GM19397 (cell line): Measurements from ENCODE around the gene KRT16.
"Not testable (repeated sequence)": the region's sequence is repeated elsewhere in the genome, so short reads cannot be mapped to it uniquely, and the experiment has no call there.

Experiments
- ATAC-seq: cut with Tn5 transposase; IDR thresholded peaks from one replicate; pipeline ENCODE4 v1.9.1; 2021; ENCODE audit warnings: mild to moderate bottlenecking, moderate library complexity; ENCODE audit not compliant: unreplicated experiment

KRT16 gene

DNA sequence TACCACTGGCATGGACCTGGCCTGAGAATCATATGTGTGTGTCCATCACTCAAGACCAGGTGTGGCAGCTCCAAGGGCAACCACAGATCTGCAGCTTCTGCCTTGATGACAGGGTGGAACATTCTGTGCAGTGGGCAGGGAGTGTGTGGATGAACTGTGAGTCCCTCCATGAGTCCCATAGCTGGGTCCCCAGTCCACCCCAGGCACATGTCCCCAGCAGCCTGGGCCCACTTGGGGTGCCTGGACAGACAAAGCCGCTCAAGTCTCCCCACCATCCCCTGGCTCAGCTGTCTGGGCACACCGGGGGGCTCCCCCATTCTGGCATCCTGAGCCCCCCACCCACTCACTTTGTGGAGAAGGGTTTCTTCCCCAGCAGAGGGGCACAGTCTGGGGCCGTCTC, 4.6 kb upstream of the KRT16 start:
- no peak for ATAC-seq

DNA sequence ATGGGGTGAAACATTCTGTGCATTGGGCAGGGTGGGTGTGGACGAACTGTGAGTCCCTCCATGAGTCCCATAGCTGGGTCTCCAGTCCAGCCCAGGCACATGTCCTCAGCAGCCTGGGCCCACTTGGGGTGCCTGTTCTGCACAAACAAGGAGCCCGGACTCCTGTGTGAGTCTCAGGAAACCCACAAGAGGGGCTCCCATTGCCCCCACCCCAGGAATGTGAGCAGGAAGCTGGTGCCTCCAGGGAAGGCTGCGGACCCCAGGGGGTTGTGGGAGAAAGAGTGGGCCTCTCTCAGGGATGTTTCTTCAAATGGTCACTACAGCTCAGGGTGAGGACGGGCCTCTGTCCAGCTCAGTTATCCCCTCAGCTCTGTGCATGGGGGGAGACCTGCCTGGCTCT, 3.9 kb upstream of the KRT16 start:
- not testable (repeated sequence) for ATAC-seq

DNA sequence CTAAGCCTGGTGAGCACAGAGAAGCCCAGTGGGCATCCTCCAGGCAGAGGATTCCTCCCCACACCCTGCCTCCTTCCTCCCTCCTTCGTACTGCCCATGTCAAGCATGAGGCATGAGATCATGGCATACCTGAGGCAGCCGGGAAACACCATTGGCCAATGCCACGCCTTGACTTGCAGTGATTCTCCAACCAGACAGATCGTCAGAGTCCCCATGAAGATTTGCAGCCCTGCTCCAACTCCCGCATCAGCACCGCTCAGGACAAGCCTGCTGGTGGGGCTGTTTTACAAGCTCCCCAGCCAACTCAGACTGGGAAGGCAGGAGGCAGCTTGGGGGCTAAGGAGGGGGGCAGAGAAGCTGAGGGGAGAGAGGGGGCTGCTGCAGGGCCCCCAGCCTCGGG, 2.9 kb upstream of the KRT16 start:
- no peak for ATAC-seq

- not testable (repeated sequence) for ATAC-seq
Observed at GRCh38 chr17:41614767-41615166, 2.2 kb upstream of the KRT16 start.

DNA sequence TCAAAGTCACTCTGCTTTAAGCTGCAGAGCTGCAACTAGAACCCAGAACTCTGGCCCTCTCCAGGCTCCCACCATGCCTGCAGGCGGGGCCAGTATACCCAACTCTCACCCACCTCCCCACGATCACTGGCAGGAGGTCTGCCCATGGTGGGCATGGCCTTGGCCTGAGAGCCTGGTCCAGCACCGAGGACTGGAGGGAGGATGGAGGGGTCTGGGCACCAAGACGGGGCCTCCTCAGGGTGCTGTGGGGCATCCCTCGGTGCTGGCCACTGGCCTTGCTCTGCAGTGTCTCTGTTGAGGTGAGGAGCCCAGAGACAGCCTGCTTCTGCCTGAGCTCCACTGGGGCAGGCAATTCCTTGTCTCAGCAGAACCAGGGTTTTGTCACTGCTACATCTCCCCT, 1.5 kb upstream of the KRT16 start:
- ATAC-seq = no peak

DNA sequence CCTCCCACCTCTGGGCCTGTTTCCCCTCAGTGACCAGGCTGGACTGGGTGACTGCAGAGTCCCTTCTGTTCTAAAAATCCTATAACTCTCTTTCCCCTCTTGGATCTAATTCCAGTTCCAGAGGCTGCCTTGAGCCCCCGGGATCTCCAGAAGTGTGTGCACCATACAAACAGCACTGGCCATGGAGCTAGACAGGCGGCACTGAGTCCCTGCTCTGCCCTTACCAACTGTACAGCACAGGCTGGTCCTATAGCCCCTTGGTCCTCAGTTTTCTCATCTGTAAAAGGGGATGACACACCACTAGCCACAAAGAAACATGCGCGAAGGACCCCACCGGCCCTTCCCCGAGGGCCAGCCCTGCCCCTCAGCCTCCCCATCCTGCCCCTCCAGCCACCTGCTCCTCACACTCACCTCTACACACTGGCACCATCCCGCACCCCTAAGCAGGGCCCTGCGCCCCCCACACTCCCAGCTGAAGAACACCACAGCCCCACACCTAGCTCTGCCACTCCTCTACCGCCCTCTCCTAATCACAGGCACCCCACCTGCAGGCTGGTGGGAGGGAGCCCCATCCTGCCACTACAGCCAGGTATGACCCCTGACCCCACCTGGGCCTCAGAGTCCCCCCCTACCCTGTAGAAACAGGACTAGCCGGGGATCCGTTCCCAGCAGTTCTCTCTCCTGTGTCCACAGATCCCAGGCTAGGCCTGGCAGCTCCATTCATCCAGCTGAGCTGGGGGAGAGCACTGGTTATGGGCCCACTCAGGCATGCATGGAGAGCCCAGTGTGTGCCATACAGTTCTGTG, 913 bp upstream of the KRT16 start:
- ATAC-seq = no peak

DNA sequence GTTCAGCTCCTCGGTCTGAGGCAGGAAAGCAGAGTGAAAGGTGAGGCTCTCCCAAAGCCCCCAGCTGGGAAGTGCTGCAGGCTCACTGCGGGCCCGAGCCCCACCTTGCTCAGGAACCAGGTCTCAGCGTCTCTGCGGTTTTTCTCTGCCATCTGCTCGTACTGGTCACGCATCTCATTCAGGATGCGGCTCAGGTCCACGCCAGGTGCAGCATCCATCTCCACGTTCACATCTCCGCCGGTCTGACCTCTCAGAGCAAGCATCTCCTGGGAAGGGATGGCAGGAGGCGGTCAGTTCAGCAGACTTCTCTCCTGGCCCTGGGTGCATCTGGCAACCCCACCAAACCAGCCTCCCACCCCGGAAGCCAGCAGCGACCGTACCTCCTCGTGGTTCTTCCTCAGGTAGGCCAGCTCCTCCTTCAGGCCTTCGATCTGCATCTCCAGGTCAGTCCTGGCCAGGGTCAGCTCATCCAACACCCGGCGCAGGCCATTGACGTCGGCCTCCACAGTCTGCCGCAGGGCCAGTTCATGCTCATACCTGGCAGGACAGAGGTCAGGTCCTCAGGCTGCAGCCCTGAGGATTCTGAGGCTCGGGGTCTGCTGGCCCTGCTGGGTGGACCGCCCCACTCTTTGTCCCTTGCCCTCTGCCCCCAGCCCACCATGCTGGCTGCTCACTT, 1.5 kb downstream of the KRT16 start:
- no peak for ATAC-seq

- not testable (repeated sequence) for ATAC-seq
Observed at GRCh38 chr17:41610061-41610517, 2.5 kb downstream of the KRT16 start.

DNA sequence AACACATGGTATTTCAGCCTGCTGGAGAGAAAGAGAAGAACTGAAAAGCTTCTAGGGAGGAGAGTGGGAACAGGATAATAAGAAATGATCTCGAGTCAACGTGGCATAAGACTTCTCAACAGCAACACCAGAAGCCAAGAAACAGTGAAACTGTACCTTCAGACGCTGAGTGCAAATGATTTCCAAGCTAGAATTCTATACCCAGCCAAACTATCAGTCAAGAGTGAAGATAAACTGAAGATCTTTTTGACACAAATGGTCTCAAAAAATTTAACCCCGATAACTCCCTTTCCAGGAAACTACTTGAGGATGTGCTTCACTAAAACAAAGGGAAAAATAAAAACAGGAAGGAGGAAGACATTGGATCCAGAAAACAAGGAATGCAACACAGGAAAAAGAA, 5.6 kb downstream of the KRT16 start:
- not testable (repeated sequence) for ATAC-seq

GRCh38 chr17:41602524-41602923, 10.0 kb downstream of the KRT16 start:
- no peak for ATAC-seq

- ATAC-seq = no peak
Observed at GRCh38 chr17:41600318-41600717, 12.2 kb downstream of the KRT16 start.

DNA sequence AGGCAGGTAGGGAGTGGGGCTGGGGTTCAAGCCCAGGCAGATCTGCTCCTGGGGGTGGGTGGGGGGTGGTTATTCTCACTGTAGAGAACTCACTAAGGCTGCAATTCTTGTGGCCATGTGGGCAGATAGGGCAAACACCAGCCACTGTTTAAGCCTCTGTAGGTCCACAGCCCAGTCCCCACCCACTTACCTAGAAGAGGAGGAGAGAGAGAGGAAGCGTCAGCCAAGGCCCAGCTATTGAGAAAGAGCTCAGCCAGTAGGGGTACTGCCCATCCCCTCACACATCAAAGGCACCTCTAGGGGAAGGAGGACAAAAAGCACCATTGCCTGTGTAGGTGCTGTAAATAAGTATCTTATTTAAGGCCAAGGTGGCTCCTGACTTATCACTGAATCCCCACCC, 12.9 kb downstream of the KRT16 start:
- no peak for ATAC-seq

DNA sequence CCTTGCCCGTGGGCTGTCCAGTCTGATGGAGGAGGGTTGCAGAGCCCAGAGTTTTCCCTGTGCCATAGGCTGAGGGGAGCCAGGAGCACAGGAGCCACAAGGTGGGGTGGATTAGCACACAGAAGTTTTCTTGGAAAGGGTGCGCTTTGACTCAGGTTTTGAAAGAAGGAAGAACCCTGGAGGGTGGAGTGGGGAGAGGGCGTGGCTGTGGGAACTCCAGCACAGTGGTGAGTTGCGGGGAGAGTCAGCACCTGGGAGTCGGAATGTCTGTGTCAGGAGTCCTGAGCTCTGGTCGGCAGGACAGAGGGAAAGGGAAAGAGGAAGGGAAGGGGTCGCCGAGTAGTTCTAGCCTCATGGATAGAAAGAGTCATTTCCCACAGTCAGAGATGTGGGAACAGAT, 17.0 kb downstream of the KRT16 start:
- ATAC-seq = no peak

DNA sequence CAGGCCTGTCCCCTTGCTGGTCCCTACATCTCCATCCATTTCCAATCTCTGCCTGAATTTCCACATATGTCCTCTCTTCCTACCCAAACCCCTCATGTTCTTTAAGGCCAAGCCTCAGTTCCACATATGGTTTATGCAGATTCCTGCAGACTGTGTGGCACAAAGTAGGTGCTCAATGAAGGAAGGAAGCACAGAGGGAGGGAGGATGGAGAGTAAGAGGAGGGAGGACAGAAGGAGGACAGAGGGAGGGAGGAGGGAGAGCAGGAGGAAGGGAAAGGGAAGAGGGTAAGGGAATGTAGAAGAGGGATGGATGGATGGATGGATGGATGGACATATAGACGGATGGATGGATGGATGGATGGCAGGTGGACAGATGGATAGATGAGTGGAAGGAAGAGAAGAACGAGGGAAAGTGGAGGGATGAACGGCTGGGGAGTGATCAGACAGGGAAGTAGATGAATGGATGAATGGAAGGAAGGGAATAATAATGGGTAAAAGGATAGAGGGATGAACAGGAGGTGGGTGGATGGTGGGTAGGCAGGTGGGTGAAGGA, 18.1 kb downstream of the KRT16 start:
- ATAC-seq = no peak

DNA sequence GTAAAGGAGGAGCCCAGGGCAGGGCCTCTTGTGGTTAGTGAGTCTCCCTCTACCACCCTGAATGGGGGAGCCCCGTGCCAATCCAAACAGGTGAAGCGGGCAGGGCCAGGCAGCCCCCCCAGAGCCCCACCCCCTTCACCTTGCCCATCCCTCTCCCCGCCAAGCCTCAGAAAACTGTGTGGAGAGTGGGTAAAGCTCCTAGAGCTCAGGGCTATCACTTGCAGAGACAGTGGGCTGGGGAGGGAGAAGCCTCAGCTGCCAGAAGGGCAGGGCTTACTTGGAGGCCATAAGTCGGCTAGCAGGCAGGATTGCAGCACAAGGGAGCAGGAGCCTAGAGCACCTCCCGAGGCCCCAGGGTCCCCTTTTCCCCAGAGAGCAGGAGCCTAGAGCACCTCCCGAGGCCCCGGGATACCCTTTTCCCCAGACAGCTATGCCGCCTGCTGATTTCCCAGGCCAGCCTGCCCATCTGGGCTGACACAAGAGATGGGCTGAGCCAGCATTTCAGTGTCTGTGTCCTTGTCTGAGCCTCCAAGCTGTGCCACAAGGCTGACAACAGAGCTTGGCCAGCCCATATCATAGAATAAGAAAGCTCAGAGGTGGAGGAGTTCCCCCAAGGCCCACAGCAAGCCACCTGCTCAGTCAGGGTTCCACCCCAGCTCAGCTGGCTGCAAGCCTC, 19.1 kb downstream of the KRT16 start:
- no peak for ATAC-seq

DNA sequence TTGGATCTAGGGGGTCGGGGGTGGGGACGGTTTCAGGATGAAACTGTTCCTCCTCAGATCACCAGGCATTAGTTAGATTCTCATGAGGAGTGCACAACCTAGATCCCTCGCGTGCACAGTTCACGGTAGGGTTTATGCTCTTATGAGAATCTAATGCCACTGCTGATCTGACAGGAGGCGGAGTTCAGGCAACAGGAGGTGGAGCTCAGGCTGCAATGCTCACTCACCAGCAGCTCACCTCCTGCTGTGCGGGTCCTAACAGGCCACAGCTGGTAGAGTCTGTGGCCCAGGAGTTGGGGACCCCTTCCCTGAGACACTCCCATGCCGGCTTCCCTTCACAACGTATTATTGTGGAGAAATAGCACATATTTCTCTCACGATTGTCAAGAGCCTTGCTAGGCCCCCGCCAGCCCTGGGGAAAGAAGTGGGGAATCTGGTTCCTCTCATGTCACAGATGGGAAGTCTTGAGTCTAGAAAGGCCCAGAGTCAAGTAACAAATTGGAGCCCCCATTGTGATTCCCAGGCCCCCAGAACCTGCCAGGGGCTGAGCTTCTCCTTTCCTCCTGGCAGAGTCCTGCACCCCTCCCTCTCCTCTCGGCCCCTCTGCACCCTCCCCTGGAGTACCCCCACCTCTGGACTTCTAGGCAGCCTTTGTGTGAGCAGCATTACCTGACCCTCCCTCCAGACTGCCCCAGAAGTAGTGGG, 19.8 kb downstream of the KRT16 start:
- ATAC-seq = no peak

DNA sequence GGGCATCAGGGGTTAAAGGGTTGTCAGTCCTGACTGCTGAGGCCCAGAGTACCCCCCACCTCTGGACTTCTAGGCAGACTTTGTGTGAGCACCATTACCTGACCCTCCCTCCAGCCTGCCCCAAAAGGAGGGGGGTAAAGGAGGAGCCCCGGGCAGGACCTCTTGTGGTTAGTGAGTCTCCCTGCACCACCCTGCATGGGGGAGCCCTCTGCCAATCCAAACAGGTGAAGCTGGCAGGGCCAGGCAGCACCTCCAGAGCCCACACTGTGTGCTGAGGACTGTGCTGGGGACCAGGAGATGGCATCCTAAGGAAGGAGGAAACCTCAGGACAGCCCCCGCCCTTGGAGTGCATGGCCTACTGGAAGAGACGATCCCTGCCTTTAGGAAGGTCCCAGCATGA, 23.3 kb downstream of the KRT16 start:
- no peak for ATAC-seq

- ATAC-seq = no peak
Observed at GRCh38 chr17:41588126-41588810, 24.3 kb downstream of the KRT16 start.

DNA sequence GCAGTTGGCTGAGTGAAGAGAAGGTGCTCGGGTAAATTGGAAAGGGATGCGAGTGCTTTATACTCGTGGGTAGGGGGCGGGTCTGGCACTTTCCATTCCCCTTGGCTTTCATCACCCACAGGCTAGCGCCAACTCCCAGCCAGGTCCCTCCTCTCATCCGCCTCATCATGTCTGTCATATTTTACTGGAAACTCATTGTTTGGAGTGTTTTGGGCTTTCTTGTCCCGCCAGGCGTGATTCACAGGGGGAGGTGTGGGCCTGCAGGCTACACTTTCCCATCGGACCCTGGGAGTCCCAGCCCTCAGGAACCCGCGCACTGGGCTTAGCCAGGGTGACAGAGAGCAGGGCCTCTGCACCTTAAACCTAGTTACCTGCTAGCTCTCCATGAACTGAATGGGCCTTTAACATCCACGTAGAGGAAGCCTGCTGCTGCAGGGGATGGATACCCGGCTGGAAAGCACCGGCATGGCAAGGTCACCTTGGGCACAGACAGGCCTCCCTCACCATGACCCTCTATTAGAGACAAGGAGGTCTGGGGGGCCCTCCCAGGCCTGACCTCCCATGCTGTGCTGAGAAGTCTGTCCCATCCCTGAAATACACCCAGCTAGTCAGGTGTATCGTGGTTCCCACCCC, 25.6 kb downstream of the KRT16 start, which contains the start of gene KRT14:
KRT14 (minus strand) TSS at position 33 of the 633 bp plus-strand sequence. CDS start 61 bp downstream, outside the sequence.
- no peak for ATAC-seq
